Neural cell (in vitro differentiated cells): ENCODE results near the gene EXOC2.

Source experiments
- CTCF ChIP-seq: fragments of 450-650 bp; IDR thresholded peaks from 2 replicates; pipeline ENCODE4 v1.5.1; 2014; ENCODE audit warnings: antibody characterized with exemption, mild to moderate bottlenecking, moderate library complexity; ENCODE audit not compliant: poor library complexity, severe bottlenecking
- EP300 ChIP-seq: fragments of 450-650 bp; conservative IDR thresholded peaks from 2 replicates; pipeline ENCODE4 v1.6.1; 2014; ENCODE audit warnings: antibody characterized with exemption, mild to moderate bottlenecking, moderate library complexity; ENCODE audit not compliant: poor library complexity, severe bottlenecking
- MXI1 ChIP-seq: fragments of 450-650 bp; conservative IDR thresholded peaks from 2 replicates; pipeline ENCODE4 v1.6.1; 2014; ENCODE audit warnings: antibody characterized with exemption, mild to moderate bottlenecking; ENCODE audit not compliant: poor library complexity, severe bottlenecking
- RAD21 ChIP-seq: fragments of 450-650 bp; conservative IDR thresholded peaks from 2 replicates; pipeline ENCODE4 v1.6.1; 2014; ENCODE audit warnings: antibody characterized with exemption, mild to moderate bottlenecking, moderate library complexity
- REST ChIP-seq: IDR thresholded peaks from 2 replicates; pipeline ENCODE4 v1.6.1; 2012; ENCODE audit warnings: borderline replicate concordance
- TAF1 ChIP-seq: IDR thresholded peaks from 2 replicates; pipeline ENCODE4 v1.6.1; 2012; ENCODE audit warnings: low read depth

DNA sequence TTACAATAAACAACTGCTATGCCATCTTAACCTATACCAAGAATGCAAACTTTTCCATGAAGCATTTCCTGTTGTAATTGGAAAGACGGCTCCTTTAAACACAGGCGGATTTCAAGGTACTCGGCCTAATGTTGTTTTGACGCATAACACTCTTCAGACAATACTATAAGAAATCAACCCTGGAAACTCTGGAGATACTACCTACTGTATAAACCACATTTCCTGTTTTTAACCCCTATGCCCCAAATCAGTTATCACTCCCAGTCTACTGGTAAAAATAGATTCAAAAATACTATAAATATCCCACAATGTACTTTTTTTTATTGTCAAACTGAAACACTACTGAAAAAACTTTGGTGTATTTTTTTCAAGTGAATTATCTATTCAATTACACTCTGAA lies 183.3 kb downstream of the EXOC2 start:
- TF ChIP-seq CTCF (no peak), EP300 (no peak), TAF1 (no peak), REST (no peak), RAD21 (no peak), MXI1 (no peak)
